Right hindlimb (tissue), 1 donor: ENCODE measurements around the gene SRD5A2.
"Not testable (repeated sequence)": the region's sequence is repeated elsewhere in the genome, so short reads cannot be mapped to it uniquely, and the experiment has no call there.

ENCODE experiments used
- DNase-seq: peaks from one replicate; pipeline ENCODE4 v3.0.0-alpha.2; 2018

Gene SRD5A2

GRCh38 chr2:31531101-31531500 lies 49.6 kb downstream of the SRD5A2 start:
- no peak for DNase-seq

GRCh38 chr2:31529256-31529655 lies 51.5 kb downstream of the SRD5A2 start:
- DNase-seq, result no peak

GRCh38 chr2:31528823-31529222 lies 51.9 kb downstream of the SRD5A2 start:
- DNase-seq, result no peak

GRCh38 chr2:31526946-31527732 lies 53.6 kb downstream of the SRD5A2 start:
- DNase-seq, result no peak

- DNase-seq, result no peak
Measured at GRCh38 chr2:31525876-31526275, 54.9 kb downstream of the SRD5A2 start.

GRCh38 chr2:31524592-31524991 lies 56.1 kb downstream of the SRD5A2 start:
- DNase-seq, result no peak

- no peak for DNase-seq
Measured at GRCh38 chr2:31523871-31524492, 56.8 kb downstream of the SRD5A2 start.

- no peak for DNase-seq
Measured at GRCh38 chr2:31522786-31523185, 58.0 kb downstream of the SRD5A2 start.

GRCh38 chr2:31517442-31518203 lies 63.1 kb downstream of the SRD5A2 start:
- DNase-seq, result no peak

- DNase-seq, result no peak
Measured at GRCh38 chr2:31515586-31515985, 65.2 kb downstream of the SRD5A2 start.

GRCh38 chr2:31513553-31513952 lies 67.2 kb downstream of the SRD5A2 start:
- DNase-seq, result no peak

GRCh38 chr2:31511376-31511775 lies 69.4 kb downstream of the SRD5A2 start:
- no peak for DNase-seq

- no peak for DNase-seq
Measured at GRCh38 chr2:31505111-31505510, 75.6 kb downstream of the SRD5A2 start.

GRCh38 chr2:31504311-31504710 lies 76.4 kb downstream of the SRD5A2 start:
- DNase-seq, result no peak

GRCh38 chr2:31496451-31496874 lies 84.3 kb downstream of the SRD5A2 start:
- DNase-seq, result not testable (repeated sequence)

GRCh38 chr2:31489339-31489738 lies 91.4 kb downstream of the SRD5A2 start:
- not testable (repeated sequence) for DNase-seq

- no peak for DNase-seq
Measured at GRCh38 chr2:31483246-31483645, 97.5 kb downstream of the SRD5A2 start.

GRCh38 chr2:31476511-31477180 lies 104.1 kb downstream of the SRD5A2 start:
- DNase-seq, result no peak

GRCh38 chr2:31475692-31476091 lies 105.0 kb downstream of the SRD5A2 start:
- no peak for DNase-seq

GRCh38 chr2:31474296-31474695 lies 106.4 kb downstream of the SRD5A2 start:
- DNase-seq, result no peak
